ENCODE results near the gene GNA15.

GNA15 gene

DNA sequence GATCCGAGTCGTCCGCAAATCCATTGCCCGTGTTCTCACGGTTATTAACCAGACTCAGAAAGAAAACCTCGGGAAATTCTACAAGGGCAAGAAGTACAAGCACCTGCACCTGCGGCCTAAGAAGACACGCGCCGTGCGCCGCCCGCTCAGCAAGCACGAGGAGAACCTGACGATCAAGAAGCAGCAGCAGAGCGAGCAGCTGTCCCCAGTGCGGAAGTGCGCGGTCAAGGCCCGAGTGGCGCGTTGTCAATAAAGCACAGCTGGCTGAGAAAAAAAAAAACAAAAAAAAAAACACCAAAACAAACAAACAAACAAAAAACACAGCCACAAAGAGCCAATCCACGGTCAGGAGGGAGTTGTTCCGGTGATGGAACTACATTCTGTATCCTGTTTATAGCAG, 4.7 kb upstream of the GNA15 start:
- no peak for ATAC-seq (ENCODE audit: insufficient read depth, low read depth)
- no peak for DNase-seq
- no peaks in the 10 kb centered on the region for H4K20me1 ChIP-seq (ENCODE audit: insufficient read depth, low read length)
- no peak overlapping the region for H2AFZ ChIP-seq (ENCODE audit: low read depth, low read length)
- TF ChIP-seq EZH2 (IDR thresholded peaks at IDR 0.05; ENCODE audit: borderline replicate concordance, low read depth, low read length, severe bottlenecking) = no peak
- TF ChIP-seq, protein P1, sequence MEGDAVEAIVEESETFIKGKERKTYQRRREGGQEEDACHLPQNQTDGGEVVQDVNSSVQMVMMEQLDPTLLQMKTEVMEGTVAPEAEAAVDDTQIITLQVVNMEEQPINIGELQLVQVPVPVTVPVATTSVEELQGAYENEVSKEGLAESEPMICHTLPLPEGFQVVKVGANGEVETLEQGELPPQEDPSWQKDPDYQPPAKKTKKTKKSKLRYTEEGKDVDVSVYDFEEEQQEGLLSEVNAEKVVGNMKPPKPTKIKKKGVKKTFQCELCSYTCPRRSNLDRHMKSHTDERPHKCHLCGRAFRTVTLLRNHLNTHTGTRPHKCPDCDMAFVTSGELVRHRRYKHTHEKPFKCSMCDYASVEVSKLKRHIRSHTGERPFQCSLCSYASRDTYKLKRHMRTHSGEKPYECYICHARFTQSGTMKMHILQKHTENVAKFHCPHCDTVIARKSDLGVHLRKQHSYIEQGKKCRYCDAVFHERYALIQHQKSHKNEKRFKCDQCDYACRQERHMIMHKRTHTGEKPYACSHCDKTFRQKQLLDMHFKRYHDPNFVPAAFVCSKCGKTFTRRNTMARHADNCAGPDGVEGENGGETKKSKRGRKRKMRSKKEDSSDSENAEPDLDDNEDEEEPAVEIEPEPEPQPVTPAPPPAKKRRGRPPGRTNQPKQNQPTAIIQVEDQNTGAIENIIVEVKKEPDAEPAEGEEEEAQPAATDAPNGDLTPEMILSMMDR (IDR thresholded peaks at IDR 0.05; ENCODE audit: borderline replicate concordance, extremely low read depth, low read length, poor library complexity, severe bottlenecking) = no peak
- H3K27ac ChIP-seq (ENCODE audit: low read length) = peak overlapping the region; percentile 98
- H3K4me1 ChIP-seq (ENCODE audit: insufficient read depth, low read length) = peaks cover 66% of the 10 kb centered on the region
- peak overlapping the region; percentile 26; the same call in 1 of the 2 replicates for H3K9ac ChIP-seq (ENCODE audit: low read depth, low read length)
- H3K9me3 ChIP-seq (ENCODE audit: insufficient read depth, low read length, severe bottlenecking) = peaks cover 4% of the 10 kb centered on the region
- H3K79me2 ChIP-seq (ENCODE audit: insufficient read depth, low read length) = peaks cover 48% of the 10 kb centered on the region
- no peak overlapping the region for H3K4me2 ChIP-seq (ENCODE audit: insufficient read depth, low read length)
- peaks cover 1% of the 10 kb centered on the region; the same call in 1 of the 2 replicates for H3K36me3 ChIP-seq (ENCODE audit: insufficient read depth, low read length)
- H3K27me3 ChIP-seq (ENCODE audit: insufficient read depth, low read length, poor library complexity) = no peaks in the 10 kb centered on the region
- H3K4me3 ChIP-seq (ENCODE audit: low read depth in 1 of 2, low read length in 2 of 2) = no peak overlapping the region

DNA sequence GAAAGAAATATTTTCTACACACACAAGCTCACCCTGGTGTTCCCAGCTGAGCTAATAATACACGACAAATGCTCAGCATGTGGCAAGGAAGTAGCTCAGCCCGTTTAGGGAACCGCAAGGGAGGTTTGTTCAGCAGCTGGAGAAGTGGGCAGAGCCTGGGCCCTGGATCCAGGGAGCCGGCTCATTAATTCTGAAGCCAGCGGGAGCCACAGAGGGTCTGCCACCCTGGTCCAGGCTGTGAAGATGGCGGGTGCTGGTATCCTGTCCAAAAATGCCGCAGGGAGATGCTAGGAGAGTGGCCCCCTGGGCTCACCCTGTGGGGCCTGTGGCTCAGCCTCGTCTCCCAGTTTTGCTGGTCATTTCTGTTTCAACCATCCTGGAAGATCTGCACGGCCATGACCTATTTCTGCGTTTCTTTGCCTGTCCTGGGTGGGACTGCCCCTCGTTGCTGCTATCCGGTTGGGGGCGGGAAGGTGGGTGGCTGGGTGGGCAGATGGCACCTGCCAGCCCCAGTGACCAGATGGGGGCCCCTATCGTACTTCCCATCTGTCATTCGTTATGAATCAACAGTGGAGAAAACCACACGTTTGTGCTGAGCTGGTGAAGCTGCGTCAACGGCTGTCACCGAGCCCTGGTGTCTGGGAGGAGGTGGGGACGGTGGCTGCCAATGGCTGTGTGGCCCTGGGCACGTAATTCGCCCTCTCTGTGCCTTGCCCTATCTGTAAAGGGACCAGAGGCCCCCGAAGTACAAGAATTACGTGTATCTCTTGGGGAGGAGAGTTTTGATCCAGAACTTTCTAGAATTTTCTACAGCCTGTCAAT, 2.7 kb upstream of the GNA15 start:
- Histone ChIP-seq H3K36me3 (ENCODE audit: insufficient read depth, low read length) (peaks cover 19% of the 10 kb centered on the region), H3K79me2 (ENCODE audit: insufficient read depth, low read length) (peaks cover 68% of the 10 kb centered on the region), H3K27me3 (ENCODE audit: insufficient read depth, low read length, poor library complexity) (no peaks in the 10 kb centered on the region), H4K20me1 (ENCODE audit: insufficient read depth, low read length) (no peaks in the 10 kb centered on the region), H3K4me2 (ENCODE audit: insufficient read depth, low read length) (peak overlapping the region; percentile 59), H3K4me3 (ENCODE audit: low read depth in 1 of 2, low read length in 2 of 2) (peak overlapping the region in 1 of 2 experiments; percentile 46; a peak in 2 of 4 replicates), H2AFZ (ENCODE audit: low read depth, low read length) (no peak overlapping the region), H3K9me3 (ENCODE audit: insufficient read depth, low read length, severe bottlenecking) (peaks cover 4% of the 10 kb centered on the region), H3K27ac (ENCODE audit: low read length) (peak overlapping the region; percentile 98), H3K9ac (ENCODE audit: low read depth, low read length) (peak overlapping the region; percentile 70), H3K4me1 (ENCODE audit: insufficient read depth, low read length) (peaks cover 76% of the 10 kb centered on the region)
- TF ChIP-seq, protein P1 (IDR thresholded peaks at IDR 0.05; ENCODE audit: borderline replicate concordance, extremely low read depth, low read length, poor library complexity, severe bottlenecking) = no peak
- no peak for TF ChIP-seq EZH2 (IDR thresholded peaks at IDR 0.05; ENCODE audit: borderline replicate concordance, low read depth, low read length, severe bottlenecking)
- DNase-seq (peak; percentile 97), ATAC-seq (ENCODE audit: insufficient read depth, low read depth) (peak; percentile 83)

DNA sequence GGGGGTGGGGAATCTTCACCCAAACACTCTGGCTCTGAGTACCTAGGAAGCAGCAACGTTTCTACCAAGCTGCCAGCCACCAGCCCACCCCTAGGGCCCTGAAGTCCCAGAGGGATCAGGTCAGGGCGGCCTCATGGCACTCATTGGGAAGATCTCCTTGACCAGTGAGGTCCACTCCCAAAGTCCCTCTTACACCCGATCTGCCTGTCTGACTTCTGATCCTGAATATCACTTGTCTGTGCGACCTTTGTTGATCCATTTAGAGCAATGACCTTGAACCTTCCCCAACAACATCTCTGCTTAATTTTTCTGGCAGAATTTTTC, 2.1 kb upstream of the GNA15 start:
- DNase-seq (no peak), ATAC-seq (ENCODE audit: insufficient read depth, low read depth) (no peak)
- Histone ChIP-seq H3K79me2 (ENCODE audit: insufficient read depth, low read length) (peaks cover 73% of the 10 kb centered on the region), H3K4me3 (ENCODE audit: low read depth in 1 of 2, low read length in 2 of 2) (peak overlapping the region in 1 of 2 experiments; percentile 34; a peak in 1 of 4 replicates), H2AFZ (ENCODE audit: low read depth, low read length) (no peak overlapping the region), H3K9ac (ENCODE audit: low read depth, low read length) (peak overlapping the region; percentile 70), H3K27ac (ENCODE audit: low read length) (peak overlapping the region; percentile 98), H3K9me3 (ENCODE audit: insufficient read depth, low read length, severe bottlenecking) (no peaks in the 10 kb centered on the region), H3K4me1 (ENCODE audit: insufficient read depth, low read length) (peaks cover 80% of the 10 kb centered on the region), H4K20me1 (ENCODE audit: insufficient read depth, low read length) (no peaks in the 10 kb centered on the region), H3K27me3 (ENCODE audit: insufficient read depth, low read length, poor library complexity) (no peaks in the 10 kb centered on the region), H3K36me3 (ENCODE audit: insufficient read depth, low read length) (peaks cover 21% of the 10 kb centered on the region), H3K4me2 (ENCODE audit: insufficient read depth, low read length) (peak overlapping the region; percentile 59)
- no peak for TF ChIP-seq EZH2 (IDR thresholded peaks at IDR 0.05; ENCODE audit: borderline replicate concordance, low read depth, low read length, severe bottlenecking)
- TF ChIP-seq, protein P1 (IDR thresholded peaks at IDR 0.05; ENCODE audit: borderline replicate concordance, extremely low read depth, low read length, poor library complexity, severe bottlenecking) = no peak
